CD4-positive, alpha-beta memory T cell (primary cell): ENCODE data around the gene ASZ1. TPM values are rescaled to one million over a fixed set of nuclear protein-coding genes. Genes with fewer than 3 reads are reported as not detected.

ENCODE experiments used
- CTCF ChIA-PET: fragments of 350-600 bp; sonication (Branson Sonifier 250); formaldehyde crosslinking; loops from one replicate; lab custom pipeline; 2021; ENCODE audit warnings: inconsistent platforms; ENCODE audit not compliant: partially characterized antibody; lab: Charles Lee
- POLR2A ChIA-PET: fragments of 350-600 bp; sonication (Branson Sonifier 250); formaldehyde crosslinking; loops from one replicate; lab custom pipeline; 2021; ENCODE audit not compliant: partially characterized antibody; lab: Charles Lee
- DNase-seq, 5 donors: peaks; one replicate each; pipeline versions ENCODE4 v3.0.0 to v3.0.0-alpha.2; 2020 to 2022; ENCODE audit warnings: mixed read lengths in 1 of 5
- H3K27ac ChIP-seq: one replicate; pipeline ENCODE4 v1.7.0; 2013; ENCODE audit warnings: low read depth, low read length
- H3K27me3 ChIP-seq: 2 replicates; pipeline ENCODE4 v1.7.0; 2013; ENCODE audit warnings: mild to moderate bottlenecking, low read length, moderate library complexity; ENCODE audit not compliant: insufficient read depth
- H3K36me3 ChIP-seq: 2 replicates; pipeline ENCODE4 v1.7.0; 2013; ENCODE audit warnings: mild to moderate bottlenecking, low read length, moderate library complexity; ENCODE audit not compliant: insufficient read depth
- H3K4me1 ChIP-seq: 2 replicates; pipeline ENCODE4 v1.7.0; 2013; ENCODE audit warnings: mild to moderate bottlenecking, low read length, moderate library complexity; ENCODE audit not compliant: insufficient read depth
- H3K4me3 ChIP-seq, 2 donors: one replicate each; pipeline ENCODE4 v1.7.0; 2013; ENCODE audit warnings: low read length in 2 of 2, mild to moderate bottlenecking in 1 of 2
- H3K9me3 ChIP-seq, 2 donors: one replicate each; pipeline ENCODE4 v1.7.0; 2013; ENCODE audit warnings: low read length in 2 of 2, control low read depth in 1 of 2; ENCODE audit not compliant: control insufficient read depth in 1 of 2
- H3K27ac Mint-ChIP-seq, 7 donors: one replicate each; pipeline ENCODE4 v1.8.0; 2020 to 2021; ENCODE audit warnings: mixed read lengths in 7 of 7, mild to moderate bottlenecking in 6 of 7, inconsistent platforms in 3 of 7, moderate library complexity in 3 of 7
- H3K27me3 Mint-ChIP-seq, 2 donors: one replicate each; pipeline ENCODE4 v1.8.0; 2020 to 2021; ENCODE audit warnings: mixed read lengths in 2 of 2
- H3K36me3 Mint-ChIP-seq, 2 donors: one replicate each; pipeline ENCODE4 v1.8.0; 2020 to 2021; ENCODE audit warnings: mixed read lengths in 2 of 2, inconsistent platforms in 1 of 2, mild to moderate bottlenecking in 1 of 2
- H3K4me1 Mint-ChIP-seq, 4 donors: one replicate each; pipeline ENCODE4 v1.8.0; 2020 to 2021; ENCODE audit warnings: mixed read lengths in 4 of 4, mild to moderate bottlenecking in 1 of 4
- H3K4me3 Mint-ChIP-seq, 8 donors: one replicate each; pipeline ENCODE4 v1.8.0; 2020 to 2021; ENCODE audit warnings: mixed read lengths in 8 of 8, mild to moderate bottlenecking in 7 of 8, moderate library complexity in 6 of 8, inconsistent platforms in 3 of 8
- H3K9me3 Mint-ChIP-seq, 8 donors: one replicate each; pipeline ENCODE4 v1.8.0; 2020 to 2021; ENCODE audit warnings: mixed read lengths in 8 of 8, mild to moderate bottlenecking in 5 of 8, inconsistent platforms in 3 of 8, moderate library complexity in 1 of 8
- intact Hi-C: fragments of 100-400 bp; cut with micrococcal nuclease; formaldehyde crosslinking; loops from one replicate; pipeline ENCODE4 v1.15.1; 2023
- polyA plus RNA-seq, 2 donors: library from polyadenylated mRNA; unstranded; fragments of 300-500 nt; fragmentation: Illumina TruSeq; gene quantifications; one replicate each; pipeline ENCODE4 v1.2.3, GENCODE V29; 2021
- total RNA-seq, 2 experiments: library from RNA; stranded (reverse); gene quantifications; one replicate each; pipeline ENCODE4 v1.2.3, GENCODE V29; 2021

The ASZ1 gene
- total and polyA plus RNA-seq, 4 experiments from 2014 or later: not detected

- ChIA-PET POLR2A (no interaction called here), CTCF (no interaction called here)
- Mint-ChIP-seq H3K36me3 (no peaks in the 10 kb centered on the region), H3K27me3 (no peaks in the 10 kb centered on the region), H3K4me1 (no peaks in the 10 kb centered on the region), H3K27ac (no peak overlapping the region), H3K4me3 (no peak overlapping the region), H3K9me3 (peaks cover 0 to 11% (median 2%) of the 10 kb centered on the region in 8 donors)
- no peak overlapping the region for H3K4me3 ChIP-seq
- DNase-seq: no peak
- intact Hi-C loops: no loop called here
- no peak overlapping the region for H3K27ac ChIP-seq
- no peaks in the 10 kb centered on the region for H3K27me3 ChIP-seq
- no peaks in the 10 kb centered on the region for H3K36me3 ChIP-seq
- H3K9me3 ChIP-seq: no peaks in the 10 kb centered on the region
- H3K4me1 ChIP-seq: no peaks in the 10 kb centered on the region
These were observed 94.1 kb downstream of the ASZ1 start for GRCh38 chr7:117333168-117333567.

- no peaks in the 10 kb centered on the region for H3K4me1 Mint-ChIP-seq
- H3K4me1 ChIP-seq: no peaks in the 10 kb centered on the region
- no peak overlapping the region for H3K27ac ChIP-seq
- DNase-seq: no peak
- H3K9me3 ChIP-seq: no peaks in the 10 kb centered on the region
- peaks cover 0 to 17% (median under 1%) of the 10 kb centered on the region in 8 donors for H3K9me3 Mint-ChIP-seq
- ChIA-PET POLR2A (no interaction called here), CTCF (no interaction called here)
- no peaks in the 10 kb centered on the region for H3K36me3 ChIP-seq
- no peak overlapping the region for H3K4me3 Mint-ChIP-seq
- intact Hi-C loops: no loop called here
- H3K27me3 ChIP-seq: no peaks in the 10 kb centered on the region
- H3K27ac Mint-ChIP-seq: no peak overlapping the region
- H3K4me3 ChIP-seq: no peak overlapping the region
- H3K36me3 Mint-ChIP-seq: no peaks in the 10 kb centered on the region
- H3K27me3 Mint-ChIP-seq: peaks cover 2 to 4% of the 10 kb centered on the region in 2 donors
These were observed 95.3 kb downstream of the ASZ1 start for GRCh38 chr7:117332031-117332430.

GRCh38 chr7:117325836-117326235, 101.5 kb downstream of the ASZ1 start:
- no peak overlapping the region for H3K4me3 Mint-ChIP-seq
- peaks cover 0 to 14% (median 2%) of the 10 kb centered on the region in 4 donors for H3K4me1 Mint-ChIP-seq
- ChIA-PET CTCF (no interaction called here), POLR2A (no interaction called here)
- Histone ChIP-seq H3K36me3 (no peaks in the 10 kb centered on the region), H3K9me3 (no peaks in the 10 kb centered on the region), H3K4me1 (no peaks in the 10 kb centered on the region), H3K4me3 (no peak overlapping the region), H3K27ac (no peak overlapping the region), H3K27me3 (peaks cover 3% of the 10 kb centered on the region)
- H3K9me3 Mint-ChIP-seq: peaks cover 0 to 23% (median 5%) of the 10 kb centered on the region in 8 donors
- DNase-seq: no peak
- no peaks in the 10 kb centered on the region for H3K36me3 Mint-ChIP-seq
- H3K27ac Mint-ChIP-seq: no peak overlapping the region
- H3K27me3 Mint-ChIP-seq: peaks cover 27 to 36% of the 10 kb centered on the region in 2 donors
- intact Hi-C loops: no loop called here

GRCh38 chr7:117324960-117325359, 102.3 kb downstream of the ASZ1 start:
- intact Hi-C loops: no loop called here
- peaks cover 0 to 14% (median 2%) of the 10 kb centered on the region in 4 donors for H3K4me1 Mint-ChIP-seq
- H3K27me3 ChIP-seq: peaks cover 3% of the 10 kb centered on the region
- CTCF ChIA-PET: no interaction called here
- H3K4me1 ChIP-seq: no peaks in the 10 kb centered on the region
- DNase-seq: no peak
- POLR2A ChIA-PET: no interaction called here
- no peaks in the 10 kb centered on the region for H3K9me3 ChIP-seq
- H3K9me3 Mint-ChIP-seq: peaks cover 0 to 23% (median 5%) of the 10 kb centered on the region in 8 donors
- H3K27ac Mint-ChIP-seq: no peak overlapping the region
- no peak overlapping the region for H3K27ac ChIP-seq
- no peaks in the 10 kb centered on the region for H3K36me3 Mint-ChIP-seq
- peaks cover 27 to 40% of the 10 kb centered on the region in 2 donors for H3K27me3 Mint-ChIP-seq
- H3K4me3 Mint-ChIP-seq: no peak overlapping the region
- no peaks in the 10 kb centered on the region for H3K36me3 ChIP-seq
- no peak overlapping the region for H3K4me3 ChIP-seq

- ChIA-PET POLR2A (no interaction called here), CTCF (no interaction called here)
- peaks cover 0 to 14% (median 2%) of the 10 kb centered on the region in 4 donors for H3K4me1 Mint-ChIP-seq
- no peaks in the 10 kb centered on the region for H3K36me3 ChIP-seq
- no peak overlapping the region for H3K4me3 ChIP-seq
- peaks cover 27 to 40% of the 10 kb centered on the region in 2 donors for H3K27me3 Mint-ChIP-seq
- H3K27ac ChIP-seq: no peak overlapping the region
- no peaks in the 10 kb centered on the region for H3K9me3 ChIP-seq
- H3K4me1 ChIP-seq: no peaks in the 10 kb centered on the region
- H3K27me3 ChIP-seq: peaks cover 3% of the 10 kb centered on the region
- no peak overlapping the region for H3K27ac Mint-ChIP-seq
- no peak for DNase-seq
- intact Hi-C loops: no loop called here
- H3K4me3 Mint-ChIP-seq: no peak overlapping the region
- peaks cover 0 to 23% (median 5%) of the 10 kb centered on the region in 8 donors for H3K9me3 Mint-ChIP-seq
- no peaks in the 10 kb centered on the region for H3K36me3 Mint-ChIP-seq
These were observed 103.2 kb downstream of the ASZ1 start for GRCh38 chr7:117323851-117324711.

GRCh38 chr7:117323305-117323850, 103.9 kb downstream of the ASZ1 start:
- H3K27me3 Mint-ChIP-seq: peaks cover 27 to 40% of the 10 kb centered on the region in 2 donors
- no peak overlapping the region for H3K4me3 ChIP-seq
- H3K9me3 Mint-ChIP-seq: peaks cover 0 to 18% (median 5%) of the 10 kb centered on the region in 8 donors
- H3K27ac ChIP-seq: no peak overlapping the region
- no peaks in the 10 kb centered on the region for H3K9me3 ChIP-seq
- no peak overlapping the region for H3K27ac Mint-ChIP-seq
- peaks cover 3% of the 10 kb centered on the region for H3K27me3 ChIP-seq
- POLR2A ChIA-PET: no interaction called here
- CTCF ChIA-PET: no interaction called here
- intact Hi-C loops: no loop called here
- no peak for DNase-seq
- H3K36me3 Mint-ChIP-seq: no peaks in the 10 kb centered on the region
- H3K4me3 Mint-ChIP-seq: no peak overlapping the region
- peaks cover 0 to 14% (median 2%) of the 10 kb centered on the region in 4 donors for H3K4me1 Mint-ChIP-seq
- no peaks in the 10 kb centered on the region for H3K4me1 ChIP-seq
- H3K36me3 ChIP-seq: no peaks in the 10 kb centered on the region

- H3K9me3 Mint-ChIP-seq: peaks cover 0 to 18% (median 5%) of the 10 kb centered on the region in 8 donors
- peaks cover 3% of the 10 kb centered on the region for H3K27me3 ChIP-seq
These were observed 104.5 kb downstream of the ASZ1 start, which contains the start of gene WNT2 for GRCh38 chr7:117322741-117323304. WNT2 (minus strand) TSS chr7:117323058; CDS start chr7:117322989, 69 bp downstream.

More at GRCh38 chr7:117322741-117323304, 104.5 kb downstream of the ASZ1 start, which contains the start of gene WNT2:
- POLR2A ChIA-PET: no interaction called here
- Histone ChIP-seq H3K4me1 (no peaks in the 10 kb centered on the region), H3K27ac (no peak within 1 kb of the TSS), H3K36me3 (no peaks in the 10 kb centered on the region), H3K9me3 (no peaks in the 10 kb centered on the region), H3K4me3 (no peak within 1 kb of the TSS)
- CTCF ChIA-PET: no interaction called here
- Mint-ChIP-seq H3K4me3 (no peak within 1 kb of the TSS), H3K27me3 (peaks cover 27 to 40% of the 10 kb centered on the region in 2 donors), H3K27ac (no peak within 1 kb of the TSS), H3K36me3 (no peaks in the 10 kb centered on the region), H3K4me1 (peaks cover 0 to 14% (median 2%) of the 10 kb centered on the region in 4 donors)
- intact Hi-C loops: no loop called here
- DNase-seq: no peak
